Liver (tissue), 9 donors: ENCODE measurements around the gene TM9SF4. TPM values are rescaled to one million over a fixed set of nuclear protein-coding genes. Genes with fewer than 3 reads are reported as not detected.

ENCODE experiments used
- DNase-seq: peaks from one replicate; pipeline ENCODE4 v3.0.0-alpha.2; 2017; ENCODE audit warnings: low spot score
- H3K27ac ChIP-seq, 2 donors: one replicate each; pipeline ENCODE4 v1.7.0; 2013; ENCODE audit warnings: inconsistent platforms in 2 of 2, low read length in 2 of 2, control low read depth in 1 of 2, low read depth in 1 of 2, mild to moderate bottlenecking in 1 of 2
- H3K27me3 ChIP-seq, 4 donors: one replicate each; pipeline versions ENCODE4 v1.6.1 to v1.7.0; 2013; ENCODE audit warnings: low read length in 3 of 4, inconsistent platforms in 1 of 4, mild to moderate bottlenecking in 1 of 4, moderate library complexity in 1 of 4; ENCODE audit not compliant: control insufficient read depth in 4 of 4, insufficient read depth in 4 of 4
- H3K36me3 ChIP-seq, 4 donors: one replicate each; pipeline versions ENCODE4 v1.6.1 to v1.7.0; 2013; ENCODE audit warnings: low read length in 3 of 4, mild to moderate bottlenecking in 3 of 4, low read depth in 1 of 4, moderate library complexity in 1 of 4; ENCODE audit not compliant: control insufficient read depth in 4 of 4, insufficient read depth in 3 of 4
- H3K4me1 ChIP-seq, 4 donors: one replicate each; pipeline versions ENCODE4 v1.6.1 to v1.7.0; 2013; ENCODE audit warnings: low read length in 3 of 4, mild to moderate bottlenecking in 3 of 4, moderate library complexity in 1 of 4; ENCODE audit not compliant: control insufficient read depth in 4 of 4, insufficient read depth in 4 of 4
- H3K4me3 ChIP-seq, 3 donors: one replicate each; pipeline versions ENCODE4 v1.6.1 to v1.7.0; 2013; ENCODE audit warnings: low read length in 3 of 3, control low read depth in 1 of 3, low read depth in 1 of 3, mild to moderate bottlenecking in 1 of 3
- H3K9ac ChIP-seq, 2 donors: one replicate each; pipeline ENCODE4 v1.7.0; 2013; ENCODE audit warnings: low read length in 2 of 2, mild to moderate bottlenecking in 2 of 2, moderate library complexity in 2 of 2, control low read depth in 1 of 2, low read depth in 1 of 2
- H3K9me3 ChIP-seq, 4 donors: one replicate each; pipeline versions ENCODE4 v1.6.1 to v1.7.0; 2013; ENCODE audit warnings: low read length in 3 of 4; ENCODE audit not compliant: control insufficient read depth in 4 of 4
- EGR1 ChIP-seq, 2 donors: IDR thresholded peaks; 2 replicates each; pipeline ENCODE4 v1.6.1; 2016 to 2018; ENCODE audit warnings: antibody characterized with exemption in 2 of 2, low read depth in 2 of 2
- FOXA1 ChIP-seq: IDR thresholded peaks from 2 replicates; pipeline ENCODE4 v1.6.1; 2016; ENCODE audit warnings: antibody characterized with exemption
- FOXA2 ChIP-seq: IDR thresholded peaks from 2 replicates; pipeline ENCODE4 v1.6.1; 2016; ENCODE audit warnings: antibody characterized with exemption
- GABPA ChIP-seq, 2 donors: IDR thresholded peaks in 1 of 2; conservative IDR thresholded peaks in 1 of 2; 2 replicates each; pipeline ENCODE4 v1.6.1; 2016; ENCODE audit warnings: antibody characterized with exemption in 2 of 2, mild to moderate bottlenecking in 1 of 2, moderate library complexity in 1 of 2
- HNF4A ChIP-seq, 2 donors: conservative IDR thresholded peaks; 2 replicates each; pipeline ENCODE4 v1.6.1; 2016; ENCODE audit warnings: antibody characterized with exemption in 2 of 2, mild to moderate bottlenecking in 2 of 2
- HNF4G ChIP-seq: IDR thresholded peaks from 2 replicates; pipeline ENCODE4 v1.6.1; 2016; ENCODE audit warnings: antibody characterized with exemption
- JUND ChIP-seq, 2 donors: IDR thresholded peaks; 2 replicates each; pipeline ENCODE4 v1.6.1; 2016; ENCODE audit warnings: antibody characterized with exemption in 2 of 2
- NR2F2 ChIP-seq: IDR thresholded peaks from 2 replicates; pipeline ENCODE4 v1.6.1; 2016; ENCODE audit warnings: antibody characterized with exemption
- RAD21 ChIP-seq, 2 donors: IDR thresholded peaks; 2 replicates each; pipeline ENCODE4 v1.6.1; 2016; ENCODE audit warnings: antibody characterized with exemption in 2 of 2, mild to moderate bottlenecking in 2 of 2
- RXRA ChIP-seq, 2 donors: IDR thresholded peaks; 2 replicates each; pipeline ENCODE4 v1.6.1; 2017 to 2018; ENCODE audit warnings: antibody characterized with exemption in 2 of 2, mild to moderate bottlenecking in 1 of 2
- SP1 ChIP-seq: IDR thresholded peaks from 2 replicates; pipeline ENCODE4 v1.6.1; 2018; ENCODE audit warnings: antibody characterized with exemption, mild to moderate bottlenecking
- TAF1 ChIP-seq: conservative IDR thresholded peaks from 2 replicates; pipeline ENCODE4 v1.6.1; 2016; ENCODE audit warnings: antibody characterized with exemption, mild to moderate bottlenecking
- YY1 ChIP-seq: IDR thresholded peaks from 2 replicates; pipeline ENCODE4 v1.6.1; 2016; ENCODE audit warnings: antibody characterized with exemption, mild to moderate bottlenecking
- WGBS: extraction: QIAGEN DNeasy Blood & Tissue Kit; methylation state at CpG from one replicate; pipeline ENCODE4 v1.1.7; 2013; 5-methylcytosine and 5-hydroxymethylcytosine counted together
- polyA plus RNA-seq, 2 donors: library from polyadenylated mRNA; stranded (reverse) in 1 of 2; unstranded in 1 of 2; fragments of 200-250 nt in 1 of 2; fragments of >200 nt in 1 of 2; fragmentation: Nextera tagmentation in 1 of 2; extraction: Ambion mirVana in 1 of 2; gene quantifications; one replicate each; pipeline versions ENCODE4 v1.2.1 to v1.2.3, GENCODE V29; 2013 to 2015
- total RNA-seq, 2 donors: library from RNA; depleted of rRNA; stranded (reverse); fragments of >200 nt; gene quantifications; one replicate each; pipeline ENCODE4 v1.2.3, GENCODE V29; 2014
- TF ChIP-seq, protein P1 (sequence below): IDR thresholded peaks from 2 replicates; pipeline ENCODE4 v1.6.1; 2016; ENCODE audit warnings: antibody characterized with exemption, mild to moderate bottlenecking
- TF ChIP-seq, protein P2 (sequence below): IDR thresholded peaks from 2 replicates; pipeline ENCODE4 v1.6.1; 2016; ENCODE audit warnings: antibody characterized with exemption
- TF ChIP-seq, protein P3 (sequence below): fragments of 150-350 bp; IDR thresholded peaks from 2 replicates; pipeline ENCODE4 v1.5.1; 2017; ENCODE audit warnings: improper control_type of control experiment, low read depth, low read length; ENCODE audit not compliant: missing input control
- TF ChIP-seq, protein P4 (sequence below): IDR thresholded peaks from 2 replicates; pipeline ENCODE4 v1.6.1; 2016; ENCODE audit warnings: antibody characterized with exemption
- donor health status: healthy.
- donor health status: healthy.
- donor health status: healthy.
- donor health status: healthy.
- donor health status: healthy.

TM9SF4 gene
- total and polyA plus RNA-seq, 4 donors = 15.9 to 26.2 (median 22.2) TPM

DNA sequence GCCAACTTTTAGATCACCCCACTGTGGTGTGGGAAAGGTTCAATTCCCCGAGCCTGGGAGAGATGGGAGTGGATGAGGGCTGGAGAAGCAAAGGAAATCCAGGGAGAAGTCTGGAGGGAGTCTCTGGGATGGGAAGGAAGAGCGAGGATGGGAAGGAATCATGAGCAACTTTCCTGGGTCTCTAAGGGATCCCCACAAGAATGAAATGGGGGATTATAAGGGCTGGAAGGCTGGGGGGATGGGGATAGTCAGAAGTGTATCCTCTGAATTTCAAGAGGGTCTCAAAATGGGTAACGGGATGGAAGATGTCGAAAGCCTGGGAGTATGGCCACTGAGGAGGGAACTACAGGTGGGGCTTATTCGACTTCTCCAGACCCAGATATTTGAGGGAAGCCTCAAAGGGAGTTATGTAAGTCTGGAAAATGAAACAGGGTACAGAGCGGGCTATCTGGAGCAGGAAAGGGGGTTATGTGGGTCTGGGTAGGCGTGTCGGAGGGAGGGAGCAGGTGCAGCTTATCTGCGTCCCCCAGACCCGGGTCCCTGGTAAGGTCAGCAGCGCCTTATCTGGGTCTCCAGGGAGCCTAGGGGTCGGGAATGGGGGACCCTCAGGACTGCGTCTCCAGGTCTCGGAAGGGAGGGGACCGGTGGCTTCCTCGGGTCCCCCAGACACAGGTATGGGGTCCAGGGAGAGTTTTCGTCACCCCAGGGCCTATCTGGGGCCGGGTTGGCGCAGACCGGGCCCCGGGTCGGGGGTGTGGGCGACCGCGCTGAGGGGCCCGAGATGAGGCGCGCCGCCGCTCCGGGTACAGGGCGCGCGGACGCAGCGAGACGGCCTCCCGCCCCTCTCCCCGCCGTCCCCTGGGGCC lies 97.5 kb downstream of the TM9SF4 start:
- Histone ChIP-seq H3K9me3 (no peaks in the 10 kb centered on the region), H3K27me3 (no peaks in the 10 kb centered on the region), H3K27ac (peak overlapping the region; percentile 75 to 76), H3K36me3 (peaks cover 0 to 13% (median 3%) of the 10 kb centered on the region in 4 donors), H3K4me1 (peaks cover 6 to 79% (median 62%) of the 10 kb centered on the region in 4 donors), H3K9ac (peak overlapping the region; percentile 72 to 91), H3K4me3 (peak overlapping the region; percentile 65 to 94 (median 85))
- peak; percentile 69 for DNase-seq
- WGBS = 3% methylated on average over 40 of the region's 40 CpGs
- no peak for TF ChIP-seq TAF1
- TF ChIP-seq, protein P1, sequence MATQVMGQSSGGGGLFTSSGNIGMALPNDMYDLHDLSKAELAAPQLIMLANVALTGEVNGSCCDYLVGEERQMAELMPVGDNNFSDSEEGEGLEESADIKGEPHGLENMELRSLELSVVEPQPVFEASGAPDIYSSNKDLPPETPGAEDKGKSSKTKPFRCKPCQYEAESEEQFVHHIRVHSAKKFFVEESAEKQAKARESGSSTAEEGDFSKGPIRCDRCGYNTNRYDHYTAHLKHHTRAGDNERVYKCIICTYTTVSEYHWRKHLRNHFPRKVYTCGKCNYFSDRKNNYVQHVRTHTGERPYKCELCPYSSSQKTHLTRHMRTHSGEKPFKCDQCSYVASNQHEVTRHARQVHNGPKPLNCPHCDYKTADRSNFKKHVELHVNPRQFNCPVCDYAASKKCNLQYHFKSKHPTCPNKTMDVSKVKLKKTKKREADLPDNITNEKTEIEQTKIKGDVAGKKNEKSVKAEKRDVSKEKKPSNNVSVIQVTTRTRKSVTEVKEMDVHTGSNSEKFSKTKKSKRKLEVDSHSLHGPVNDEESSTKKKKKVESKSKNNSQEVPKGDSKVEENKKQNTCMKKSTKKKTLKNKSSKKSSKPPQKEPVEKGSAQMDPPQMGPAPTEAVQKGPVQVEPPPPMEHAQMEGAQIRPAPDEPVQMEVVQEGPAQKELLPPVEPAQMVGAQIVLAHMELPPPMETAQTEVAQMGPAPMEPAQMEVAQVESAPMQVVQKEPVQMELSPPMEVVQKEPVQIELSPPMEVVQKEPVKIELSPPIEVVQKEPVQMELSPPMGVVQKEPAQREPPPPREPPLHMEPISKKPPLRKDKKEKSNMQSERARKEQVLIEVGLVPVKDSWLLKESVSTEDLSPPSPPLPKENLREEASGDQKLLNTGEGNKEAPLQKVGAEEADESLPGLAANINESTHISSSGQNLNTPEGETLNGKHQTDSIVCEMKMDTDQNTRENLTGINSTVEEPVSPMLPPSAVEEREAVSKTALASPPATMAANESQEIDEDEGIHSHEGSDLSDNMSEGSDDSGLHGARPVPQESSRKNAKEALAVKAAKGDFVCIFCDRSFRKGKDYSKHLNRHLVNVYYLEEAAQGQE = no peak
- TF ChIP-seq HNF4A (conservative IDR thresholded peaks at IDR 0.05) = no peak
- no peak for TF ChIP-seq EGR1 (IDR thresholded peaks at IDR 0.05; ENCODE audit: low read depth in 2 of 2)
- no peak for TF ChIP-seq RAD21 (IDR thresholded peaks at IDR 0.05)
- no peak for TF ChIP-seq RXRA (IDR thresholded peaks at IDR 0.05)
- no peak for TF ChIP-seq JUND (IDR thresholded peaks at IDR 0.05)
- TF ChIP-seq NR2F2 = no peak
- TF ChIP-seq, protein P2, sequence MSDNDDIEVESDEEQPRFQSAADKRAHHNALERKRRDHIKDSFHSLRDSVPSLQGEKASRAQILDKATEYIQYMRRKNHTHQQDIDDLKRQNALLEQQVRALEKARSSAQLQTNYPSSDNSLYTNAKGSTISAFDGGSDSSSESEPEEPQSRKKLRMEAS = no peak
- no peak for TF ChIP-seq GABPA (IDR thresholded peaks at IDR 0.05 in 1 of 2, conservative IDR thresholded peaks at IDR 0.05 in 1 of 2)
- TF ChIP-seq SP1 = no peak

DNA sequence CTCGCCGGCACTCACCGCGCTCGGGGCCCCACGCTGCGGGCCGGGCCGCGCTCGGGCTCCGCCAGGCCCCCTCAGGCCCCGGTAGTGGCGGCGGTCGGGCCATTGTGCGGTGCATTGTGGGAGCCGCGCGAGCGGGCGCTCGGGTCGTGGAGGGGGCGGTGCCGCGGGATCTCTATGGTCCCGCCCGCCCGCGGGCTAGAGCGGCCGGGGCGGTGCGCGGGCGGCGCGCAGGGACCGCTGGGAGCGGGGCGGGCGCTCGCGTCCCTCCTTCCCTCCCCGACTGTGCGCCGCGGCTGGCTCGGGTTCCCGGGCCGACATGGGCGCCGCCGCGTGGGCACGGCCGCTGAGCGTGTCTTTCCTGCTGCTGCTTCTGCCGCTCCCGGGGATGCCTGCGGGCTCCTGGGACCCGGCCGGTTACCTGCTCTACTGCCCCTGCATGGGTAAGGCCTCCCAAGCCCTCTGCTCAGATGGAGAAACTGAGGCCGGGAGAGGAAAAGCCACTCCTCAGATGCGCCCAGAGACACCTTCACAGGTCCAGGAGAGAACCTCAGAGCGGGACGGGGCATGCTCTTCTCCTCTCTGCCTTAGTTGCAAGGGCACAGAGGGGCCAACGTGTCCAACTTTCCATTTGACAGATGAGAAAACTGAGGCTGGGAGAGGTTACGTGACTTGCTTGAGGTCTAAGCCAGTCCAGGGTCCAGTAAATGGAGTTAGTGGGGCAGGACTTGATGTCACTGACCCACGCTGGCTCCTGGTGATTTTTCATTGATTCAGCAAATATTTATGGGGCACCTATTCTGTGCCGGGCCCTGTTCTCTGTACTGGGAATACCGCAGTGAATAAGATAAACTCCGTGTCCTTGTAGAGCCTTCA lies 98.3 kb downstream of the TM9SF4 start, which contains the start of the genes PLAGL2 and POFUT1:
Gene PLAGL2 (minus strand): TSS at position 118 of the 873 bp plus-strand sequence. CDS start 5,565 bp downstream, outside the sequence.
Gene POFUT1 (plus strand): TSS at position 255 of the 873 bp plus-strand sequence. CDS start 62 bp downstream, at position 317.
- WGBS = 1% methylated on average over 74 of the region's 74 CpGs
- Histone ChIP-seq H3K9ac (peak within 1 kb of the TSS; percentile 90 to 91), H3K36me3 (peaks cover 0 to 13% (median 3%) of the 10 kb centered on the region in 4 donors), H3K27ac (peak within 1 kb of the TSS; percentile 85 to 96), H3K9me3 (no peaks in the 10 kb centered on the region), H3K4me1 (peaks cover 6 to 76% (median 62%) of the 10 kb centered on the region in 4 donors), H3K27me3 (no peaks in the 10 kb centered on the region), H3K4me3 (peak within 1 kb of the TSS; percentile 85 to 98 (median 94))
- DNase-seq = peak; percentile 92
- TF ChIP-seq JUND (IDR thresholded peaks at IDR 0.05) (peak in 1 of 2 donors; percentile 49), SP1 (peak; percentile 53), NR2F2 (no peak), HNF4G (peak; percentile 67), RAD21 (IDR thresholded peaks at IDR 0.05) (peak; percentile 25 to 29), YY1 (peak; percentile 63), GABPA (IDR thresholded peaks at IDR 0.05 in 1 of 2, conservative IDR thresholded peaks at IDR 0.05 in 1 of 2) (no peak), FOXA1 (no peak), EGR1 (IDR thresholded peaks at IDR 0.05; ENCODE audit: low read depth in 2 of 2) (no peak), HNF4A (conservative IDR thresholded peaks at IDR 0.05) (peak; percentile 91 to 93), TAF1 (no peak), FOXA2 (peak; percentile 16), RXRA (IDR thresholded peaks at IDR 0.05) (peak; percentile 90 to 93)
- TF ChIP-seq, protein P3, sequence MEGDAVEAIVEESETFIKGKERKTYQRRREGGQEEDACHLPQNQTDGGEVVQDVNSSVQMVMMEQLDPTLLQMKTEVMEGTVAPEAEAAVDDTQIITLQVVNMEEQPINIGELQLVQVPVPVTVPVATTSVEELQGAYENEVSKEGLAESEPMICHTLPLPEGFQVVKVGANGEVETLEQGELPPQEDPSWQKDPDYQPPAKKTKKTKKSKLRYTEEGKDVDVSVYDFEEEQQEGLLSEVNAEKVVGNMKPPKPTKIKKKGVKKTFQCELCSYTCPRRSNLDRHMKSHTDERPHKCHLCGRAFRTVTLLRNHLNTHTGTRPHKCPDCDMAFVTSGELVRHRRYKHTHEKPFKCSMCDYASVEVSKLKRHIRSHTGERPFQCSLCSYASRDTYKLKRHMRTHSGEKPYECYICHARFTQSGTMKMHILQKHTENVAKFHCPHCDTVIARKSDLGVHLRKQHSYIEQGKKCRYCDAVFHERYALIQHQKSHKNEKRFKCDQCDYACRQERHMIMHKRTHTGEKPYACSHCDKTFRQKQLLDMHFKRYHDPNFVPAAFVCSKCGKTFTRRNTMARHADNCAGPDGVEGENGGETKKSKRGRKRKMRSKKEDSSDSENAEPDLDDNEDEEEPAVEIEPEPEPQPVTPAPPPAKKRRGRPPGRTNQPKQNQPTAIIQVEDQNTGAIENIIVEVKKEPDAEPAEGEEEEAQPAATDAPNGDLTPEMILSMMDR = no peak
- TF ChIP-seq, protein P2 = peak; percentile 70
- TF ChIP-seq, protein P1 = peak; percentile 64
- TF ChIP-seq, protein P4, sequence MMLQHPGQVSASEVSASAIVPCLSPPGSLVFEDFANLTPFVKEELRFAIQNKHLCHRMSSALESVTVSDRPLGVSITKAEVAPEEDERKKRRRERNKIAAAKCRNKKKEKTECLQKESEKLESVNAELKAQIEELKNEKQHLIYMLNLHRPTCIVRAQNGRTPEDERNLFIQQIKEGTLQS = no peak
